ENCODE results near the gene KRT9. TPM values are rescaled to one million over a fixed set of nuclear protein-coding genes. Genes with fewer than 3 reads are reported as not detected.

KRT9 gene
- total and polyA plus RNA-seq, 3 experiments from 2014 or later: not detected

DNA sequence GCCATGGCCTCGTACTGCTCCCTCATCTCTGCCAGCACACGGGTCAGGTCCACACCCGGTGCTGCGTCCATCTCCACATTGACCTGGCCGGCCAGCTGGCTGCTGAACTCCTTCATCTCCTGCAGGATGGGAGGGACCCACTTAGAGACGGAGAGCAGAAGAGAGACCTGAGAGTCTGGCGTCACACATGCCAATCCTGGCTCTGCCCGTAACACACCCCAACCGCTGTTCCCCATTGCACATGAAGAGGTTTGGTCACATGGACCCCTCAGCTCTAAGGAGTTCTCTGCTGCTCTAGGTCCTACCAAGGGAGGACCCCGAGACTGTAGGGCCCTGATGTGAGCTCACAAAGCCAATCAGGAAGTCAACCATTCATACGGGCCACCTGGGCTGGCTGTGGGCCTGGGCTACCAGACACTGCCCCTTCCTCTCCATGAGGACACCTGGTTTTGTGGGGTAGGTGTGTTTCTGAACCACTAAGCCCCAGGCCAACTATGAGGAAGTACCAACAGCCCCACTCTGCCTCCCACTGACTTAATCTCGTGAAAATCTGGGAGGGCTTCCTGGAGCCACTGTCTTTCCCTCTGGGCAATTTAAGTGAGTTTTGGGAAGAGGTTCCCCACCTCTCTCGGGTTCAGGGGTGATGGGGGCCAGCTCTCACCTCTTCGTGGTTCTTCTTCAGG, 55.6 kb downstream of the KRT9 start:
- no peak overlapping the region for H3K27ac Mint-ChIP-seq
- H3K4me3 Mint-ChIP-seq: no peak overlapping the region
- no peak for DNase-seq
- ChIA-PET POLR2A (no interaction called here), CTCF (no interaction called here)
- H3K4me1 Mint-ChIP-seq: no peaks in the 10 kb centered on the region
- no peak overlapping the region for H3K4me3 ChIP-seq (ENCODE audit: low read length)
- H3K27me3 ChIP-seq (ENCODE audit: insufficient read depth, low read length, poor library complexity, severe bottlenecking): no peaks in the 10 kb centered on the region
- H3K4me1 ChIP-seq (ENCODE audit: insufficient read depth, low read length): no peaks in the 10 kb centered on the region
- no peak overlapping the region for H3K27ac ChIP-seq (ENCODE audit: low read depth, low read length)
- H3K9me3 Mint-ChIP-seq: no peaks in the 10 kb centered on the region
- peaks cover 0 to 1% (median 0%) of the 10 kb centered on the region in 3 donors for H3K36me3 Mint-ChIP-seq
- peaks cover 12 to 19% of the 10 kb centered on the region in 2 donors for H3K27me3 Mint-ChIP-seq
- H3K9me3 ChIP-seq (ENCODE audit: low read length): no peaks in the 10 kb centered on the region
- H3K36me3 ChIP-seq (ENCODE audit: insufficient read depth, low read length): no peaks in the 10 kb centered on the region

Other genes starting within 250 kb of the KRT9 start
- not detected for gene KRT33A, start 221.2 kb downstream of the KRT9 start, total RNA-seq
- gene KRT33A, start 221.2 kb downstream of the KRT9 start, polyA plus RNA-seq: not detected
- gene KRT33B, start 202.2 kb downstream of the KRT9 start, total RNA-seq: not detected
- not detected for gene KRT33B, start 202.2 kb downstream of the KRT9 start, polyA plus RNA-seq
- gene KRT34, start 189.8 kb downstream of the KRT9 start, total RNA-seq: not detected
- gene KRT34, start 189.8 kb downstream of the KRT9 start, polyA plus RNA-seq: not detected
- gene KRT31, start 174.5 kb downstream of the KRT9 start, total RNA-seq: not detected
- gene KRT31, start 174.5 kb downstream of the KRT9 start, polyA plus RNA-seq: not detected
- gene KRT37, start 147.5 kb downstream of the KRT9 start, total RNA-seq: not detected
- gene KRT37, start 147.5 kb downstream of the KRT9 start, polyA plus RNA-seq: not detected
- not detected for gene KRT38, start 131.1 kb downstream of the KRT9 start, total RNA-seq
- gene KRT38, start 131.1 kb downstream of the KRT9 start, polyA plus RNA-seq: not detected
- gene KRT32, start 104.7 kb downstream of the KRT9 start, total RNA-seq: not detected
- gene KRT32, start 104.7 kb downstream of the KRT9 start, polyA plus RNA-seq: not detected
- not detected for gene KRT35, start 90.9 kb downstream of the KRT9 start, total RNA-seq
- not detected for gene KRT35, start 90.9 kb downstream of the KRT9 start, polyA plus RNA-seq
- not detected for gene KRT36, start 82.1 kb downstream of the KRT9 start, total RNA-seq
- not detected for gene KRT36, start 82.1 kb downstream of the KRT9 start, polyA plus RNA-seq
- not detected for gene KRT13, start 66.4 kb downstream of the KRT9 start, total RNA-seq
- not detected for gene KRT13, start 66.4 kb downstream of the KRT9 start, polyA plus RNA-seq
- gene KRT15, start 53.2 kb downstream of the KRT9 start, total RNA-seq: not detected
- not detected for gene KRT15, start 53.2 kb downstream of the KRT9 start, polyA plus RNA-seq
- gene KRT19, start 43.8 kb downstream of the KRT9 start, total RNA-seq: not detected
- gene KRT19, start 43.8 kb downstream of the KRT9 start, polyA plus RNA-seq: not detected
- not detected for gene KRT14, start 14.8 kb upstream of the KRT9 start, total RNA-seq
- not detected for gene KRT14, start 14.8 kb upstream of the KRT9 start, polyA plus RNA-seq
- gene KRT16, start 40.7 kb upstream of the KRT9 start, total RNA-seq: not detected
- not detected for gene KRT16, start 40.7 kb upstream of the KRT9 start, polyA plus RNA-seq
- gene KRT17, start 52.5 kb upstream of the KRT9 start, total RNA-seq: under 1 TPM in 1 of 2 experiments, not detected in 1; 0.35 TPM
- gene KRT17, start 52.5 kb upstream of the KRT9 start, polyA plus RNA-seq: not detected
- gene EIF1, start 116.8 kb upstream of the KRT9 start, total RNA-seq: 1,000 to 10,000 TPM; 1,446 to 1,504 TPM
- gene EIF1, start 116.8 kb upstream of the KRT9 start, polyA plus RNA-seq: 1,526 TPM
- gene GAST, start 140.3 kb upstream of the KRT9 start, total RNA-seq: not detected
- not detected for gene GAST, start 140.3 kb upstream of the KRT9 start, polyA plus RNA-seq
- under 1 TPM; 0.13 to 0.18 TPM for gene HAP1, start 162.6 kb upstream of the KRT9 start, total RNA-seq
- gene HAP1, start 162.6 kb upstream of the KRT9 start, polyA plus RNA-seq: not detected
- gene JUP, start 214.7 kb upstream of the KRT9 start, total RNA-seq: under 1 TPM; 0.33 to 0.35 TPM
- gene JUP, start 214.7 kb upstream of the KRT9 start, polyA plus RNA-seq: not detected
- gene P3H4, start 239.9 kb upstream of the KRT9 start, total RNA-seq: 1 to 10 TPM; 2.6 to 3.7 TPM
- gene P3H4, start 239.9 kb upstream of the KRT9 start, polyA plus RNA-seq: 5.4 TPM
- 1 to 10 TPM; 1.4 to 1.5 TPM for gene FKBP10, start 240.9 kb upstream of the KRT9 start, total RNA-seq
- gene FKBP10, start 240.9 kb upstream of the KRT9 start, polyA plus RNA-seq: not detected

Data from CD8-positive, alpha-beta memory T cell (primary cell).